Measurements from ENCODE around the gene ADPRHL1. TPM values are rescaled to one million over a fixed set of nuclear protein-coding genes. Genes with fewer than 3 reads are reported as not detected.

ADPRHL1 gene
- total RNA-seq, 2 donors from 2014 or later: 0.40 to 0.69 TPM

- Mint-ChIP-seq H3K4me1 (peaks cover 3% of the 10 kb centered on the region), H3K27ac (no peak overlapping the region), H3K36me3 (ENCODE audit: low read depth) (no peaks in the 10 kb centered on the region), H3K4me3 (no peak overlapping the region), H3K9me3 (no peaks in the 10 kb centered on the region), H3K27me3 (no peaks in the 10 kb centered on the region)
- ATAC-seq (replicated peaks): no peak
These were observed 27.2 kb downstream of the ADPRHL1 start for GRCh38 chr13:113425941-113426590.

GRCh38 chr13:113423520-113424163, 29.6 kb downstream of the ADPRHL1 start:
- H3K36me3 Mint-ChIP-seq (ENCODE audit: low read depth): no peaks in the 10 kb centered on the region
- no peak overlapping the region for H3K27ac Mint-ChIP-seq
- ATAC-seq (replicated peaks): no peak
- H3K9me3 Mint-ChIP-seq: no peaks in the 10 kb centered on the region
- H3K4me1 Mint-ChIP-seq: peaks cover 3% of the 10 kb centered on the region
- no peaks in the 10 kb centered on the region for H3K27me3 Mint-ChIP-seq
- H3K4me3 Mint-ChIP-seq: no peak overlapping the region

- Mint-ChIP-seq H3K27ac (no peak overlapping the region), H3K4me1 (peaks cover 3% of the 10 kb centered on the region), H3K27me3 (no peaks in the 10 kb centered on the region), H3K4me3 (no peak overlapping the region), H3K9me3 (no peaks in the 10 kb centered on the region), H3K36me3 (ENCODE audit: low read depth) (no peaks in the 10 kb centered on the region)
- no peak for ATAC-seq (replicated peaks)
These were observed 30.3 kb downstream of the ADPRHL1 start for GRCh38 chr13:113422807-113423519.

- H3K27ac Mint-ChIP-seq: no peak overlapping the region
- no peaks in the 10 kb centered on the region for H3K9me3 Mint-ChIP-seq
- H3K4me3 Mint-ChIP-seq: no peak overlapping the region
- H3K4me1 Mint-ChIP-seq: peaks cover 3% of the 10 kb centered on the region
- ATAC-seq (replicated peaks): no peak
- H3K27me3 Mint-ChIP-seq: peaks cover 2% of the 10 kb centered on the region
- H3K36me3 Mint-ChIP-seq (ENCODE audit: low read depth): no peaks in the 10 kb centered on the region
These were observed 31.5 kb downstream of the ADPRHL1 start for GRCh38 chr13:113421673-113422270.

- no peak for ATAC-seq (replicated peaks)
- Mint-ChIP-seq H3K27me3 (peaks cover 4% of the 10 kb centered on the region), H3K27ac (no peak overlapping the region), H3K9me3 (no peaks in the 10 kb centered on the region), H3K4me1 (peaks cover 3% of the 10 kb centered on the region), H3K36me3 (ENCODE audit: low read depth) (no peaks in the 10 kb centered on the region), H3K4me3 (no peak overlapping the region)
These were observed 32.3 kb downstream of the ADPRHL1 start for GRCh38 chr13:113420833-113421600.

GRCh38 chr13:113420232-113420631, 33.1 kb downstream of the ADPRHL1 start:
- Mint-ChIP-seq H3K4me1 (peaks cover 3% of the 10 kb centered on the region), H3K36me3 (ENCODE audit: low read depth) (no peaks in the 10 kb centered on the region), H3K9me3 (no peaks in the 10 kb centered on the region), H3K27ac (no peak overlapping the region), H3K4me3 (no peak overlapping the region), H3K27me3 (peaks cover 4% of the 10 kb centered on the region)
- ATAC-seq (replicated peaks): no peak

GRCh38 chr13:113419531-113420193, 33.6 kb downstream of the ADPRHL1 start:
- no peak for ATAC-seq (replicated peaks)
- H3K36me3 Mint-ChIP-seq (ENCODE audit: low read depth): no peaks in the 10 kb centered on the region
- H3K4me3 Mint-ChIP-seq: no peak overlapping the region
- no peak overlapping the region for H3K27ac Mint-ChIP-seq
- H3K27me3 Mint-ChIP-seq: peaks cover 4% of the 10 kb centered on the region
- peaks cover under 1% of the 10 kb centered on the region for H3K4me1 Mint-ChIP-seq
- no peaks in the 10 kb centered on the region for H3K9me3 Mint-ChIP-seq

- Mint-ChIP-seq H3K9me3 (no peaks in the 10 kb centered on the region), H3K4me1 (no peaks in the 10 kb centered on the region), H3K27me3 (peaks cover 4% of the 10 kb centered on the region), H3K36me3 (ENCODE audit: low read depth) (no peaks in the 10 kb centered on the region), H3K27ac (no peak overlapping the region), H3K4me3 (no peak overlapping the region)
- no peak for ATAC-seq (replicated peaks)
These were observed 34.6 kb downstream of the ADPRHL1 start for GRCh38 chr13:113418722-113419049.

- H3K27ac Mint-ChIP-seq: no peak overlapping the region
- peaks cover 4% of the 10 kb centered on the region for H3K27me3 Mint-ChIP-seq
- H3K9me3 Mint-ChIP-seq: no peaks in the 10 kb centered on the region
- ATAC-seq (replicated peaks): no peak
- no peaks in the 10 kb centered on the region for H3K36me3 Mint-ChIP-seq (ENCODE audit: low read depth)
- no peak overlapping the region for H3K4me3 Mint-ChIP-seq
- H3K4me1 Mint-ChIP-seq: no peaks in the 10 kb centered on the region
These were observed 35.2 kb downstream of the ADPRHL1 start for GRCh38 chr13:113417836-113418721.

- Mint-ChIP-seq H3K27me3 (peaks cover 4% of the 10 kb centered on the region), H3K27ac (no peak overlapping the region), H3K36me3 (ENCODE audit: low read depth) (no peaks in the 10 kb centered on the region), H3K9me3 (no peaks in the 10 kb centered on the region), H3K4me1 (no peaks in the 10 kb centered on the region), H3K4me3 (no peak overlapping the region)
- ATAC-seq (replicated peaks): no peak
These were observed 36.1 kb downstream of the ADPRHL1 start for GRCh38 chr13:113417008-113417751.

GRCh38 chr13:113415825-113416224, 37.5 kb downstream of the ADPRHL1 start:
- H3K4me1 Mint-ChIP-seq: no peaks in the 10 kb centered on the region
- H3K27me3 Mint-ChIP-seq: peaks cover 4% of the 10 kb centered on the region
- no peak for ATAC-seq (replicated peaks)
- no peak overlapping the region for H3K27ac Mint-ChIP-seq
- H3K36me3 Mint-ChIP-seq (ENCODE audit: low read depth): no peaks in the 10 kb centered on the region
- H3K9me3 Mint-ChIP-seq: no peaks in the 10 kb centered on the region
- no peak overlapping the region for H3K4me3 Mint-ChIP-seq

GRCh38 chr13:113415032-113415431, 38.3 kb downstream of the ADPRHL1 start:
- ATAC-seq (replicated peaks): no peak
- H3K4me3 Mint-ChIP-seq: no peak overlapping the region

GRCh38 chr13:113414335-113414734, 39.0 kb downstream of the ADPRHL1 start:
- no peak overlapping the region for H3K27ac Mint-ChIP-seq
- H3K4me1 Mint-ChIP-seq: no peaks in the 10 kb centered on the region

More at GRCh38 chr13:113415032-113415431, 38.3 kb downstream of the ADPRHL1 start:
- Mint-ChIP-seq H3K9me3 (no peaks in the 10 kb centered on the region), H3K4me1 (no peaks in the 10 kb centered on the region), H3K27me3 (peaks cover 4% of the 10 kb centered on the region), H3K27ac (no peak overlapping the region), H3K36me3 (ENCODE audit: low read depth) (no peaks in the 10 kb centered on the region)

More at GRCh38 chr13:113414335-113414734, 39.0 kb downstream of the ADPRHL1 start:
- ATAC-seq (replicated peaks): no peak
- H3K27me3 Mint-ChIP-seq: peaks cover 4% of the 10 kb centered on the region
- no peaks in the 10 kb centered on the region for H3K36me3 Mint-ChIP-seq (ENCODE audit: low read depth)
- H3K4me3 Mint-ChIP-seq: no peak overlapping the region
- no peaks in the 10 kb centered on the region for H3K9me3 Mint-ChIP-seq

Data from activated T-helper 17 cell treated with anti-CD3 and anti-CD28 coated beads, Interleukin-2, amount 50 U/mL, for 72 hours (primary cell).